Measurements from ENCODE around the gene USP53.
"Not testable (repeated sequence)": the region's sequence is repeated elsewhere in the genome, so short reads cannot be mapped to it uniquely, and the experiment has no call there.

USP53 gene

DNA sequence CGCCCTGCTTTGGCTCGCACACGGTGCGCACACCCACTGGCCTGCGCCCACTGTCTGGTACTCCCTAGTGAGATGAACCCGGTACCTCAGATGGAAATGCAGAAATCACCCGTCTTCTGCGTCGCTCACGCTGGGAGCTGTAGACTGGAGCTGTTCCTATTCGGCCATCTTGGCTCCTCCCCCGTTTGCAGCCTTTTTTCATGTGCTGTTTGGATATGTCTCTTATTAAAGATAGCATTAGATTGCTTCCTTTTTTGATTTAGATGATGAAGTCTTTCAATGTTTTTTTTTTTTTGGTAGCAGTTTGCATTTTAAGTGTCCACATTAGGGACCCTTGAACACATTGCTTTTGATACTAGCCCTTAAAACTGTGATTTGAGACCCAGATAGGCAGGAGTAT is 67.4 kb downstream of the USP53 start:
- DNase-seq = not testable (repeated sequence)

GRCh38 chr4:119281393-119281792 is 68.9 kb downstream of the USP53 start:
- DNase-seq = no peak

- DNase-seq = no peak
These were observed 72.6 kb downstream of the USP53 start for GRCh38 chr4:119284876-119285780.

DNA sequence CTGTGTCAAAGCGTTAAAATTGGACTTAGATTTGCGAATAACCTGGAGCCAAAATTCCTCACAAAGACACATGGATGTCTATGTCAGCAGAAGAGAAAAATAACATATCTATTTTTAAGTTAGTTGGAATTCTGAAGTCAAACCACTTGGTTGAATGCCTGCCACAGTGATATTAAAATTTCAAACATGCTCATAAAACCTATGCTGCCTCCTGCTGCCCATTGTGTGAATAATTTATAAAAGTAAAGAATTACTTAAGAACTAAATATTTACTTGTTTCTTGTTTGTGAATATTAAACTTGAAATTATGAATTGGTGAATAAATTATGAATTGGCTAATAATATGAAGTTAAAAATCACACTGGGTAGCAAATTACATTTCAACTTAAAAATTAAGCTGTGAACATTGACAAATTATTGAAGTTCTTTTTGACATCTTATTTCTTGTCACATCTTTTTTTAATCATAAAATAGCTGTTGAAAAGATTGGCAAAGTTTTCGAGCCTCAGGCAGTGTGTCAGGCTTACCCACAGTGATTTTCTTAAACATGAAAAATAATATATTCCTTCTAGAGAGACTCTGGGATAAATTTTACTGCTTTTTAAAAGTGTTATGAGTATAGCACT is 74.0 kb downstream of the USP53 start:
- no peak for DNase-seq

GRCh38 chr4:119289313-119289712 is 76.8 kb downstream of the USP53 start:
- DNase-seq = no peak

DNA sequence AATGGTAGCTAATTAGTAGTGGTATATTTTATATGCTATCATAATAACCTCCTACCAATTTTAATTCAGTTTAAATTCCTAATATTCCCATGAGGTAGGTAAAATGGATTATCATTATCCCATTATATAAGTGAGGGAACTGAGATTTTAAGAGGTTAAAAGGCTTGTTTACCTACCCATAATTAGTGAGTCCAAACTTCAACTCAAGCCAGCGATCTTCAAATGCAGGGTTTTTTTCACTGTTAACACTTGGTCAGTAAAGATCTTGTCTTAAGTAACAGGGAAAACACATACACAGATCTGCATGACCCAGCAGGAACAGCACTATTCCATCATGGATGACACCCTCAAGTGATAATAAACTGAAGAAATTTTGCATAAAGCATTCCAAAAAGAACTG is 78.1 kb downstream of the USP53 start:
- DNase-seq = no peak

DNA sequence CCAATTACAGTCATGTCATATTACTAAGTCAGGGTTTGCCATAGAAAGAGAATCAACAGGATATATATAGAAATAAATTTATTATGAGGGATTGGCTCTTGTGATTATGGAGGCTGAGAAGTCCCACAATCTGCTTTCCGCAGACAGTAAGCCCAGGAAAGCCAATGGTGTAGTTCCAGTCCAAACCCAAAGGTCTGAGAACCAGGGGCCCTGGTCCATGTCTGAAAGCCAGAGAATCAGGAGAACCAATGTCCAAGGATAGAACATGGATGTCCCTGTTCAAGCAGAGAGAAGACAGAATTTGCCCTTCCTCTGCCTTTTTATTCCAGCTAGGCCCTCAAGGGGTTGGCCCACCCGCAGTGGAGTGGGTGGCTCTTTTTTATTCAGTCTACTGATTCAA is 83.8 kb downstream of the USP53 start:
- DNase-seq = no peak

GRCh38 chr4:119297795-119298194 is 85.3 kb downstream of the USP53 start:
- no peak for DNase-seq

- DNase-seq = no peak
These were observed 86.8 kb downstream of the USP53 start for GRCh38 chr4:119299260-119299671.

- DNase-seq = no peak
These were observed 87.2 kb downstream of the USP53 start for GRCh38 chr4:119299741-119300100.

DNA sequence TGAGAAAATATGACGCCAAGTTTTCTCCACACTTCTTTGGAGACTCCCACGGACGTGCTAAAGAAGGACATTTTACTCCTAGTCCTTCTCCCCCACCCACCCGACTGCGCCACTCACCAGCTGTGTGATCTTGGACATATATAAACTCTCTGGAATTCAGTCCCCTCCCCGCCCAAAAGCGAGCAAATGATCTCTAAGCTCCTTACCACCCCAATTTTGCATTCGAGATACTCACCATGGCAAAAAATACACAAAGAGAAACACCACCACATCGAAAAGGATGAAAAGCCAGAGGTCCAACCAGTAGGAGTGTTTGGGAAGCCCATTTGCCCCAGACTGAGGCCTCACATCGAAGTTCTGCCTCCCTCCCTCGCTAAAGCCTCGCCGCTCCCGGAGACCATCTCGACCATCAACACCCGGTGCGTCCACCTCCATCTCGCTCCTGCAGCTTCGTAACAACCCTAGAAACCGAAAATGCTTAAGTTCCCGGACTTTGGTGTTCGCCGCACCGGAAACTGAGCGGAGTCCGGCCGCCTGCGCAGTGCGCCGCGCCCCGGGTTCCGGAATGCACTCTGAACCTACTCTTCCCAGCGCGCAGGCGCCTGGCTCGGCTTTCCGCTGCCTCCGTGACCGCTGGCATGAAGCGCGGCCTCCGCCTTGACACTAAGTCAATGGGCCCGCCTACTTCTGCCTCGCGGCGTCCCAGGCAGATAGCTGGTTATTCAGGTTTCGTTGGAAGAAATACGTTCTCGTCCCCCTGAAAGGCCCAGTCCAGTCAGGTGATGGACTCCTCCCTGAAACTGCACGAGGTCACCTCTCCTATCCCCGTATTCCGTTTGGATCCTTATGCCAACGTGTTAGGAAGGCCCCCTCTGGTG is 87.8 kb downstream of the USP53 start:
- no peak for DNase-seq

DNA sequence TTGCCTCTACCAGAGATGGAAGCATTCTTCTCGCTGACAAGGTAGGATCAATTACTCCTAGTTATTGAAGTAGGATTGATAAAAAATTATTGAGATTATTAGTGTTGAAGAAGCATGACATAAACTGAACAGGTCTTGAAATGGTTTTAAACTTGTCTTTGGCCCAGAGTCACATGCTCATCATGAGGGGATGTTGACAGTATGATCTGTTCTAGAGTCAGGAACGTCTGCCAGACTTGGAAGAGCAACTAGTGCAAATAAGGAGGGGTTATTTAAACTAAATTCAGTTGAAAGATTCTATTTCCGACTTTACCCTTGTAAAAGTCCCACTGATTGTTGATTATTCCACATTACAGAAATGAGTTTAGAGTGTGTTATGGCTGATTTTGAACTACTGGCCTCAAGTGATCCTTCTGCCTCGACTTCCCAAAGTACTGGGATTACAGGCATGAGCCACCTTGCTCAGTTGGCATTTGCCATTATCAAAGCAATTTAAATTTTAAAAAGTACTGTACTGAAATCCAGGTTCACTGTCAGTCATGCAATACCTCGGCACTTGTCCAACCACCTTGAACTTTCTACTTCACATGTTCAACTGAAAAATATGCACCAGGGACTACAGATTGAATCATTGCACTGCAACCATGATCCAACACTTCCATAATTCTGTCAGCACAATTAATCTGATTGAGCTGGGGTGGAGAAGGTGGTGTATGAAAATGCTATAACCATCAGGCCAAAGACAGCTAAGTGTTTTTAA is 89.7 kb downstream of the USP53 start:
- no peak for DNase-seq

- DNase-seq = no peak
These were observed 91.2 kb downstream of the USP53 start for GRCh38 chr4:119303587-119304305.

- DNase-seq = no peak
These were observed 91.9 kb downstream of the USP53 start for GRCh38 chr4:119304431-119304830.

- no peak for DNase-seq
These were observed 95.1 kb downstream of the USP53 start for GRCh38 chr4:119307606-119308005.

DNA sequence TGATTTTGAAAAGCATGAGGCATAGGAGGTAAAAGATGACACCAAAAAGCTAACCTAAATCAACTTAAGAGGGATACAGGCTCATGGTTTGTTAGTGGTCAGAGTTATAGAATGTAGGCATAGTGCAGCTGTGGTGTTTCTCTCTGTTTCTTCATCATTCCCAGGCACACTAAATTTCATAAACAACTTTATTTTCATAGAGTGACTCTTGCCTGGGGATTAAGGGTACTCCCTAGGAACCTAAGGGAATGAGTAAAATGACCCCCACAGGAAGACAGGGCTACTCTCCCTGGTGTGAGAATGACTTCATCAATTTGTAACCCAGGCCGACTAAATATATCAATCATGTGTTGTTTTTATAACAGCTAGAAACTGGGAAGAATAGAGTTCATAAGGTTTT is 98.3 kb downstream of the USP53 start:
- DNase-seq = no peak

DNA sequence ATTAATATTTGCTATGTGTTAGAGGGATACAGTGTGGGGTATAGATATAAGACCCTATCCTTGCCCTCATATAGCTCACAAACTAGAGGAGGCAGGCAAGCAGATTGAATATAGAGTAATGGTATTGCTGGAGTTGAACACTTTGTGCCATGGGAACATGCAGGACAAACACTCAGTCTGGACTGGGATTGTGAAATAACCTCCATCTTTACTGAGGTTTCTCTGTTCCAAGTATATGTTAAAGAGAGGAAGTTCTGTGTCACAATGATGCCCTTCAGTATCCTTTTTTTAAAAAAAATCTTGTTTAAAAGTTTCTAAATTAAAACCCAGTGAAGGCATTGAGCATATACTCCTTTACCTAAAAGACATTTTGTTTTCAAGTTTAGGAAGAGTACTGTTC is 100.7 kb downstream of the USP53 start:
- DNase-seq = no peak

DNA sequence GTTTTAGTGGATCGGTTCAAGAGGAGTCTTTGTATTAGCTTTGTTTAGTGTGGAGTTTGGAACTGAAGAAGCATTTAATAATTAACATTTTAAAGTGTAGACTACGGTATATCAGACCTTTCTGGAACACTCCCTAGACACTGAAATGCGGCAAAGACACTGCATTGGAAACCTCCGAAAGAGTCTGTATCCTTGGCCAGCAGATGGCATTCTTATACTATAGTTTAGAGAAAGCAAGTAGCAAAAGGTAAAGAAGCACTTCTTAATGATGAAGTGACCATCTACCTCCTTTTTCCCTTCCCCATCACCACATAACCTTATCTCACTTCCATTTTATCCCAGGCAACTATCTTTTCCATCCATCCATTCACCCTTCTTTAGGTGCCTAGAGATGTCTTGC is 101.8 kb downstream of the USP53 start:
- DNase-seq = peak; percentile 30

- no peak for DNase-seq
These were observed 102.5 kb downstream of the USP53 start for GRCh38 chr4:119315036-119315435.

DNA sequence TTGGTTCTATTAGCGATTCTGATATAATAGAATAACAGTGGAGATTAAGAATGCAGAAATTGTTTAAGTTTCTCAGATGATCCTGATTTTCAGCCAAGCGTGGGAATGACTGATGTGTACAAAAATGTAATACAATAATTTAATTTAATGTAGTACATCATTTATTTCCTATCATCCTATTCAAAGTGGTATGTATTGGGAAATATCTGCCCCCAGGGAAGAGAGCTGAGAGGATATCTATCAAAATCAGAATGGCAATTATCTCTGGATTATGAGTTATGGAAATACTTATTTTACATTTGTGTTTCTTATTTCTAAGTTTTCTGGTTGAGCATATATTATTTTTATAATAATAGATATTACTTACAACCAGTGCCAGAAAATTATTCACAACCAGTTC is 105.5 kb downstream of the USP53 start:
- no peak for DNase-seq

GRCh38 chr4:119321921-119322687 is 109.6 kb downstream of the USP53 start, which contains the start of gene FABP2:
Gene FABP2, minus strand, starts transcription at chr4:119322138. Its CDS starts 36 bp downstream, at chr4:119322102.
- no peak for DNase-seq
